CD4-positive, alpha-beta T cell (primary cell): Measurements from ENCODE around the gene ENOX1. TPM values are rescaled to one million over a fixed set of nuclear protein-coding genes. Genes with fewer than 3 reads are reported as not detected.

Experiments used
- ATAC-seq: fragments of 200-7000 bp; cut with Tn5 transposase; one replicate; pipeline ENCODE4 v1.10.0; 2022; ENCODE audit warnings: mild to moderate bottlenecking; ENCODE audit not compliant: poor library complexity
- CTCF ChIA-PET: fragments of 350-600 bp; sonication (Branson Sonifier 250); formaldehyde crosslinking; loops from one replicate; lab custom pipeline; 2021; ENCODE audit warnings: antibody characterized with exemption, inconsistent platforms; lab: Charles Lee
- POLR2A ChIA-PET: fragments of 350-600 bp; sonication (Branson Sonifier 250); formaldehyde crosslinking; loops from one replicate; lab custom pipeline; 2021; ENCODE audit warnings: antibody characterized with exemption, inconsistent platforms; lab: Charles Lee
- DNase-seq, 14 experiments: peaks; one replicate each; pipeline ENCODE4 v3.0.0-alpha.2; 2013 to 2020; ENCODE audit warnings: mixed read lengths in 2 of 14
- H3K27ac ChIP-seq, 2 donors: one replicate each; pipeline versions ENCODE4 v1.5.1 to v1.7.0; 2013; ENCODE audit warnings: low read length in 2 of 2, low read depth in 1 of 2, mild to moderate bottlenecking in 1 of 2
- H3K27me3 ChIP-seq, 2 experiments: 1 replicate in 1 of 2; 2 replicates in 1 of 2; pipeline versions ENCODE4 v1.6.1 to v1.7.0; 2013; ENCODE audit warnings: low read length in 2 of 2, control low read depth in 1 of 2, mild to moderate bottlenecking in 1 of 2, moderate library complexity in 1 of 2; ENCODE audit not compliant: insufficient read depth in 2 of 2, control insufficient read depth in 1 of 2
- H3K36me3 ChIP-seq: one replicate; pipeline ENCODE4 v1.6.1; 2013; ENCODE audit warnings: low read length, control low read depth; ENCODE audit not compliant: insufficient read depth
- H3K4me1 ChIP-seq: one replicate; pipeline ENCODE4 v1.6.1; 2013; ENCODE audit warnings: low read length, control low read depth; ENCODE audit not compliant: insufficient read depth
- H3K4me3 ChIP-seq: one replicate; pipeline ENCODE4 v1.5.1; 2013; ENCODE audit warnings: mild to moderate bottlenecking, low read length, moderate library complexity
- H3K9me3 ChIP-seq, 2 experiments: 1 replicate in 1 of 2; 2 replicates in 1 of 2; pipeline versions ENCODE4 v1.6.1 to v1.7.0; 2013; ENCODE audit warnings: low read length in 2 of 2, mild to moderate bottlenecking in 2 of 2, control low read depth in 1 of 2, moderate library complexity in 1 of 2; ENCODE audit not compliant: control insufficient read depth in 1 of 2, insufficient read depth in 1 of 2
- H3K27ac Mint-ChIP-seq: one replicate; pipeline ENCODE4 v1.8.0; 2020; ENCODE audit warnings: mixed read lengths
- H3K27me3 Mint-ChIP-seq: one replicate; pipeline ENCODE4 v1.8.0; 2021; ENCODE audit warnings: mixed read lengths
- H3K36me3 Mint-ChIP-seq: one replicate; pipeline ENCODE4 v1.8.0; 2021; ENCODE audit warnings: low read depth, mixed read lengths
- H3K4me1 Mint-ChIP-seq: one replicate; pipeline ENCODE4 v1.8.0; 2021; ENCODE audit warnings: low read depth, mixed read lengths
- H3K4me3 Mint-ChIP-seq: one replicate; pipeline ENCODE4 v1.8.0; 2020; ENCODE audit warnings: mild to moderate bottlenecking, mixed read lengths
- H3K9me3 Mint-ChIP-seq: one replicate; pipeline ENCODE4 v1.8.0; 2020; ENCODE audit warnings: mixed read lengths
- CTCF ChIP-seq: fragments of 200-600 bp; IDR thresholded peaks from one replicate; pipeline ENCODE4 v1.8.0; 2022; ENCODE audit warnings: antibody characterized with exemption, mild to moderate bottlenecking
- intact Hi-C, 2 experiments: fragments of 100-400 bp; cut with DNase I in 1 of 2; cut with micrococcal nuclease in 1 of 2; formaldehyde crosslinking; loops; one replicate each; pipeline versions ENCODE4 v1.15.1 to v1.9.0; 2023 to 2025; cut with DNase I, micrococcal nuclease
- total RNA-seq, 174 experiments: library from RNA in 2 of 174; stranded (reverse) in 2 of 174; gene quantifications; one replicate each; pipeline ENCODE4 v1.2.3 and lab custom pipeline; 2021 to 2026

Gene ENOX1
- total RNA-seq, 2 experiments from 2014 or later, result not detected

GRCh38 chr13:43271152-43271551, 515.6 kb downstream of the ENOX1 start:
- Mint-ChIP-seq H3K4me3 (no peak overlapping the region), H3K36me3 (no peaks in the 10 kb centered on the region), H3K27me3 (no peaks in the 10 kb centered on the region), H3K27ac (no peak overlapping the region), H3K4me1 (no peaks in the 10 kb centered on the region), H3K9me3 (no peaks in the 10 kb centered on the region)
- H3K36me3 ChIP-seq, result no peaks in the 10 kb centered on the region
- H3K9me3 ChIP-seq, result no peaks in the 10 kb centered on the region
- ChIA-PET CTCF (no interaction called here), POLR2A (no interaction called here)
- DNase-seq (no peak), ATAC-seq (no peak)
- H3K27ac ChIP-seq, result no peak overlapping the region
- intact Hi-C loops, result no loop called here
- no peak for TF ChIP-seq CTCF
- peaks cover 0 to 5% of the 10 kb centered on the region in 2 experiments for H3K27me3 ChIP-seq
- no peak overlapping the region for H3K4me3 ChIP-seq
- H3K4me1 ChIP-seq, result no peaks in the 10 kb centered on the region

- Histone ChIP-seq H3K4me3 (no peak overlapping the region), H3K4me1 (no peaks in the 10 kb centered on the region), H3K27me3 (peaks cover 0 to 5% of the 10 kb centered on the region in 2 experiments), H3K9me3 (no peaks in the 10 kb centered on the region), H3K36me3 (no peaks in the 10 kb centered on the region), H3K27ac (no peak overlapping the region)
- ChIA-PET CTCF (no interaction called here), POLR2A (no interaction called here)
- no peak overlapping the region for H3K4me3 Mint-ChIP-seq
- no peak for TF ChIP-seq CTCF
- H3K27me3 Mint-ChIP-seq, result no peaks in the 10 kb centered on the region
- no peak overlapping the region for H3K27ac Mint-ChIP-seq
- no peaks in the 10 kb centered on the region for H3K9me3 Mint-ChIP-seq
- H3K4me1 Mint-ChIP-seq, result no peaks in the 10 kb centered on the region
- ATAC-seq (no peak), DNase-seq (no peak)
- H3K36me3 Mint-ChIP-seq, result no peaks in the 10 kb centered on the region
- intact Hi-C loops, result no loop called here
Observed at GRCh38 chr13:43270130-43270830, 516.5 kb downstream of the ENOX1 start.

- ATAC-seq (no peak), DNase-seq (no peak)
- Mint-ChIP-seq H3K4me1 (no peaks in the 10 kb centered on the region), H3K27me3 (no peaks in the 10 kb centered on the region), H3K9me3 (no peaks in the 10 kb centered on the region), H3K27ac (no peak overlapping the region), H3K36me3 (no peaks in the 10 kb centered on the region), H3K4me3 (no peak overlapping the region)
- no peak for TF ChIP-seq CTCF
- no peak overlapping the region for H3K27ac ChIP-seq
- no peaks in the 10 kb centered on the region for H3K4me1 ChIP-seq
- H3K9me3 ChIP-seq, result no peaks in the 10 kb centered on the region
- no peak overlapping the region for H3K4me3 ChIP-seq
- CTCF ChIA-PET, result no interaction called here
- POLR2A ChIA-PET, result no interaction called here
- intact Hi-C loops, result no loop called here
- no peaks in the 10 kb centered on the region for H3K36me3 ChIP-seq
- H3K27me3 ChIP-seq, result peaks cover 0 to 5% of the 10 kb centered on the region in 2 experiments
Observed at GRCh38 chr13:43269037-43269481, 517.7 kb downstream of the ENOX1 start.
